Measurements from ENCODE around the gene HLA-G. TPM values are rescaled to one million over a fixed set of nuclear protein-coding genes. Genes with fewer than 3 reads are reported as not detected.

The HLA-G gene
- total RNA-seq, 1 experiment from 2014 or later: 0.50 TPM

DNA sequence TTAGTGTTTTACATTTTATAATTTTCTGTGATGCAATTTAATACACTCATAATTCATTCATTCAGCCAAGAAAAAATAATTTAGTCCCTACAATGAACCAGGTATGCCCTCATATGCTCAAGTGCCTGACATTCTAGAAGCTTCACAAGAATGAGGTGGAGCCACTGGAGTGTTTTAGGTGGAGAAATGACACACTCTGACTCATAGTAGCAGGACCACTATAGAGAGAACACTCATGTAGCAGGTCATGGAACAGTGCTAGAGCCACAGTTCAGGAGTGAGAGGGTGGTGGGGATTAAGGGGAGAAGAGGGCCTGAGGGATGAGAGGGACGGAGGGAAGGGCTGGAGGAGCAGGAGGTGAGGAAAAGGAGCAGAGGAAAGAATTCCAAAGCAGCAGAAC is 1.4 kb upstream of the HLA-G start:
- ChIA-PET POLR2A (ENCODE audit: unreplicated experiment) (no interaction called here), CTCF (interaction anchor here (0.5 kb wide), 1 partner anchor 131 kb away, joined by 3 read pairs; no protein-coding TSS in a partner anchor)
- H4K20me1 ChIP-seq (ENCODE audit: insufficient read depth): no peaks in the 10 kb centered on the region
- no peaks in the 10 kb centered on the region for H3K9me2 ChIP-seq (ENCODE audit: insufficient read depth)
- H3K4me3 ChIP-seq: no peak overlapping the region
- no peaks in the 10 kb centered on the region for H3F3A ChIP-seq (ENCODE audit: insufficient read depth, low read depth)
- no peaks in the 10 kb centered on the region for H3K9me3 ChIP-seq (ENCODE audit: insufficient read depth, low read depth)
- no peak for DNase-seq
- intact Hi-C loops (cut with micrococcal nuclease; ENCODE audit: unreplicated experiment): no loop called here
- H3K4me1 ChIP-seq (replicated peaks; ENCODE audit: insufficient read depth): no peaks in the 10 kb centered on the region
- no peak overlapping the region for H2AFZ ChIP-seq
- no TSS peak for BruUV-seq (replicated peaks)
- TF ChIP-seq, protein P1, sequence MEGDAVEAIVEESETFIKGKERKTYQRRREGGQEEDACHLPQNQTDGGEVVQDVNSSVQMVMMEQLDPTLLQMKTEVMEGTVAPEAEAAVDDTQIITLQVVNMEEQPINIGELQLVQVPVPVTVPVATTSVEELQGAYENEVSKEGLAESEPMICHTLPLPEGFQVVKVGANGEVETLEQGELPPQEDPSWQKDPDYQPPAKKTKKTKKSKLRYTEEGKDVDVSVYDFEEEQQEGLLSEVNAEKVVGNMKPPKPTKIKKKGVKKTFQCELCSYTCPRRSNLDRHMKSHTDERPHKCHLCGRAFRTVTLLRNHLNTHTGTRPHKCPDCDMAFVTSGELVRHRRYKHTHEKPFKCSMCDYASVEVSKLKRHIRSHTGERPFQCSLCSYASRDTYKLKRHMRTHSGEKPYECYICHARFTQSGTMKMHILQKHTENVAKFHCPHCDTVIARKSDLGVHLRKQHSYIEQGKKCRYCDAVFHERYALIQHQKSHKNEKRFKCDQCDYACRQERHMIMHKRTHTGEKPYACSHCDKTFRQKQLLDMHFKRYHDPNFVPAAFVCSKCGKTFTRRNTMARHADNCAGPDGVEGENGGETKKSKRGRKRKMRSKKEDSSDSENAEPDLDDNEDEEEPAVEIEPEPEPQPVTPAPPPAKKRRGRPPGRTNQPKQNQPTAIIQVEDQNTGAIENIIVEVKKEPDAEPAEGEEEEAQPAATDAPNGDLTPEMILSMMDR (conservative IDR thresholded peaks at IDR 0.05): no peak
- TF ChIP-seq EZH2 (IDR thresholded peaks at IDR 0.05; ENCODE audit: low read depth): no peak
- H3K36me3 ChIP-seq (ENCODE audit: low read depth): no peaks in the 10 kb centered on the region
- no peak overlapping the region for H3K4me2 ChIP-seq
- H3K27me3 ChIP-seq (ENCODE audit: insufficient read depth, low read depth): peaks cover 11% of the 10 kb centered on the region; the same call in 1 of the 2 replicates
- H3K27ac ChIP-seq: no peak overlapping the region
- no peaks in the 10 kb centered on the region for H3K79me2 ChIP-seq (ENCODE audit: low read depth)

DNA sequence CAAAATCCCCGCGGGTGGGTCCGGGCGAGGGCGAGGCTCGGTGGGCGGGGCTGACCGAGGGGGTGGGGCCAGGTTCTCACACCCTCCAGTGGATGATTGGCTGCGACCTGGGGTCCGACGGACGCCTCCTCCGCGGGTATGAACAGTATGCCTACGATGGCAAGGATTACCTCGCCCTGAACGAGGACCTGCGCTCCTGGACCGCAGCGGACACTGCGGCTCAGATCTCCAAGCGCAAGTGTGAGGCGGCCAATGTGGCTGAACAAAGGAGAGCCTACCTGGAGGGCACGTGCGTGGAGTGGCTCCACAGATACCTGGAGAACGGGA is 809 bp downstream of the HLA-G start:
- Histone ChIP-seq H3K27ac (no peak overlapping the region), H2AFZ (no peak overlapping the region), H4K20me1 (ENCODE audit: insufficient read depth) (no peaks in the 10 kb centered on the region), H3K9me2 (ENCODE audit: insufficient read depth) (no peaks in the 10 kb centered on the region), H3K4me2 (no peak overlapping the region), H3F3A (ENCODE audit: insufficient read depth, low read depth) (no peaks in the 10 kb centered on the region), H3K4me3 (no peak overlapping the region), H3K27me3 (ENCODE audit: insufficient read depth, low read depth) (no peaks in the 10 kb centered on the region), H3K36me3 (ENCODE audit: low read depth) (no peaks in the 10 kb centered on the region), H3K4me1 (replicated peaks; ENCODE audit: insufficient read depth) (no peaks in the 10 kb centered on the region), H3K9me3 (ENCODE audit: insufficient read depth, low read depth) (no peaks in the 10 kb centered on the region), H3K79me2 (ENCODE audit: low read depth) (no peaks in the 10 kb centered on the region)
- CTCF ChIA-PET: no interaction called here
- no peak for TF ChIP-seq EZH2 (IDR thresholded peaks at IDR 0.05; ENCODE audit: low read depth)
- TF ChIP-seq, protein P1 (conservative IDR thresholded peaks at IDR 0.05): no peak
- no TSS peak for BruUV-seq (replicated peaks)
- intact Hi-C loops (cut with micrococcal nuclease; ENCODE audit: unreplicated experiment): no loop called here
- POLR2A ChIA-PET (ENCODE audit: unreplicated experiment): no interaction called here
- no peak for DNase-seq

DNA sequence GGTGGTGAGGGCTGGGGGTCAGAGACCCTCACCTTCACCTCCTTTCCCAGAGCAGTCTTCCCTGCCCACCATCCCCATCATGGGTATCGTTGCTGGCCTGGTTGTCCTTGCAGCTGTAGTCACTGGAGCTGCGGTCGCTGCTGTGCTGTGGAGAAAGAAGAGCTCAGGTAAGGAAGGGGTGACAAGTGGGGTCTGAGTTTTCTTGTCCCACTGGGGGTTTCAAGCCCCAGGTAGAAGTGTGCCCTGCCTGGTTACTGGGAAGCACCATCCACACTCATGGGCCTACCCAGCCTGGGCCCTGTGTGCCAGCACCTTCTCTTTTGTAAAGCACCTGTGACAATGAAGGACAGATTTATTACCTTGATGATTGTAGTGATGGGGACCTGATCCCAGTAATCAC is 2.1 kb downstream of the HLA-G start:
- TF ChIP-seq, protein P1 (conservative IDR thresholded peaks at IDR 0.05): no peak
- TF ChIP-seq EZH2 (IDR thresholded peaks at IDR 0.05; ENCODE audit: low read depth): no peak
- peak in 1 of 2 experiments; percentile 15 for DNase-seq
- Histone ChIP-seq H4K20me1 (ENCODE audit: insufficient read depth) (no peaks in the 10 kb centered on the region), H3K36me3 (ENCODE audit: low read depth) (no peaks in the 10 kb centered on the region), H3F3A (ENCODE audit: insufficient read depth, low read depth) (no peaks in the 10 kb centered on the region), H3K4me3 (no peak overlapping the region), H3K4me2 (no peak overlapping the region), H3K79me2 (ENCODE audit: low read depth) (no peaks in the 10 kb centered on the region), H3K4me1 (replicated peaks; ENCODE audit: insufficient read depth) (no peaks in the 10 kb centered on the region), H3K9me2 (ENCODE audit: insufficient read depth) (no peaks in the 10 kb centered on the region), H3K27ac (no peak overlapping the region), H3K9me3 (ENCODE audit: insufficient read depth, low read depth) (no peaks in the 10 kb centered on the region), H3K27me3 (ENCODE audit: insufficient read depth, low read depth) (no peaks in the 10 kb centered on the region), H2AFZ (no peak overlapping the region)
- intact Hi-C loops (cut with micrococcal nuclease; ENCODE audit: unreplicated experiment): loop anchor here (5.0 kb wide), 1 partner anchor 77 kb away; no protein-coding TSS in a partner anchor
- CTCF ChIA-PET: interaction anchor here (0.6 to 1.3 kb wide), 2 partner anchors 133 to 180 kb away, joined by 5 read pairs; no protein-coding TSS in a partner anchor
- POLR2A ChIA-PET (ENCODE audit: unreplicated experiment): no interaction called here
- no TSS peak for BruUV-seq (replicated peaks)
